ENCODE measurements around the gene TSPAN11.

GRCh38 chr12:30996255-30996654 lies 69.7 kb downstream of the TSPAN11 start:
- no peak for TF ChIP-seq CTCF (IDR thresholded peaks at IDR 0.05)
- TF ChIP-seq POLR2A (IDR thresholded peaks at IDR 0.05) = no peak
